Caco-2 (cell line): ENCODE data around the gene KLK4. TPM values are rescaled to one million over a fixed set of nuclear protein-coding genes. Genes with fewer than 3 reads are reported as not detected.

Experiments used
- BruUV-seq: library from RNA; stranded (reverse); fragments of 400-500 nt; replicated peaks from 2 replicates; lab custom pipeline; 2021; lab: Mats Ljungman, UMichigan
- CTCF ChIA-PET: fragments of 300-600 bp; sonication (Branson Sonifier 250); formaldehyde crosslinking; loops from one replicate; lab custom pipeline; 2022; ENCODE audit warnings: antibody characterized with exemption; lab: Charles Lee
- POLR2A ChIA-PET: fragments of 300-600 bp; sonication (Branson Sonifier 250); formaldehyde crosslinking; loops from one replicate; lab custom pipeline; 2022; ENCODE audit warnings: antibody characterized with exemption; lab: Charles Lee
- DNase-seq, 2 experiments: peaks; one replicate each; pipeline versions ENCODE4 v3.0.0 to v3.0.0-alpha.2; 2020 to 2022
- H3K27me3 ChIP-seq: replicated peaks from 2 replicates; pipeline ENCODE4 v1.6.0; 2011; ENCODE audit warnings: low read length; ENCODE audit not compliant: control insufficient read depth, insufficient read depth
- H3K36me3 ChIP-seq: 2 replicates; pipeline ENCODE4 v1.5.1; 2011; ENCODE audit warnings: low read length; ENCODE audit not compliant: control insufficient read depth, insufficient read depth
- H3K4me1 ChIP-seq: fragments of 250-450 bp; sonication (Bioruptor Pico); 2 replicates; pipeline ENCODE4 v1.5.1; 2020; ENCODE audit warnings: mild to moderate bottlenecking
- H3K4me3 ChIP-seq: 2 replicates; pipeline ENCODE4 v1.5.1; 2011; ENCODE audit warnings: low read depth, mild to moderate bottlenecking, control low read depth, low read length
- H3K9me3 ChIP-seq: fragments of 250-450 bp; sonication (Bioruptor Pico); 2 replicates; pipeline ENCODE4 v1.5.1; 2020; ENCODE audit warnings: mild to moderate bottlenecking, moderate library complexity
- H3K27ac Mint-ChIP-seq: one replicate; pipeline ENCODE4 v1.8.0; 2022; ENCODE audit warnings: mixed read lengths; ENCODE audit not compliant: unreplicated experiment
- H3K27me3 Mint-ChIP-seq: one replicate; pipeline ENCODE4 v1.8.0; 2022; ENCODE audit warnings: mixed read lengths; ENCODE audit not compliant: insufficient read depth, unreplicated experiment
- H3K36me3 Mint-ChIP-seq: one replicate; pipeline ENCODE4 v1.8.0; 2022; ENCODE audit warnings: mild to moderate bottlenecking, mixed read lengths; ENCODE audit not compliant: insufficient read depth, unreplicated experiment
- H3K4me1 Mint-ChIP-seq: one replicate; pipeline ENCODE4 v1.8.0; 2022; ENCODE audit warnings: low read depth, mixed read lengths; ENCODE audit not compliant: unreplicated experiment
- H3K4me3 Mint-ChIP-seq: one replicate; pipeline ENCODE4 v1.8.0; 2022; ENCODE audit warnings: mild to moderate bottlenecking, moderate library complexity, mixed read lengths; ENCODE audit not compliant: unreplicated experiment
- H3K9me3 Mint-ChIP-seq: one replicate; pipeline ENCODE4 v1.8.0; 2022; ENCODE audit warnings: mixed read lengths; ENCODE audit not compliant: unreplicated experiment
- CTCF ChIP-seq, 2 experiments: fragments of 200-600 bp in 1 of 2; IDR thresholded peaks; 1 replicate in 1 of 2; 2 replicates in 1 of 2; pipeline versions ENCODE4 v1.5.1 to v1.8.0; 2011 to 2022; ENCODE audit warnings: antibody characterized with exemption in 1 of 2, control low read depth in 1 of 2, inconsistent platforms in 1 of 2, low read depth in 1 of 2, low read length in 1 of 2, mild to moderate bottlenecking in 1 of 2, moderate library complexity in 1 of 2; ENCODE audit not compliant: insufficient read depth in 1 of 2, severe bottlenecking in 1 of 2, unreplicated experiment in 1 of 2
- intact Hi-C: fragments of 100-400 bp; cut with micrococcal nuclease; formaldehyde crosslinking; loops from one replicate; pipeline ENCODE4 v1.10.0; 2022; ENCODE audit not compliant: unreplicated experiment
- total RNA-seq: library from RNA; stranded (reverse); gene quantifications from 2 replicates; pipeline ENCODE4 v1.2.3, GENCODE V29; 2022

Gene KLK4
- total RNA-seq, 1 experiment from 2014 or later, result not detected

DNA sequence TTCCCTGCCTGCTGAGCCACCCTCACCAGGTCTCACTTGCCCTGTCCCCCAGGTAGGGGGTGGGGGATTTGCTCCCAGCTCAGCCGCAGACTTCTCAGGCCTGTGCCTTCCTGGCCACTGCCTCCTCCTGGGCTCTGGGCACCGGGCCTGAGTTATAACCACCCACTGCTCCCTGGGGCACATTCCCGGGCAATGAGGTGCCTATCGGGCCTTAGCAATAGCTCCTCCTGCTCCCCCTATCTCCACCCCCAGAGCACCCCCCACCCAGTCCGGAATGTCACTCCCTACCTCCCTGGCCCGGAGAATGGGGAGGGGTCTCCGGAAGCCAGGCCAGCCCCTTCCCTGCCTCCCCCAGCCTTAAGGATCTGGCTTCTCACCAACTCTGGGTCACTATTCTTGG is 41.7 kb upstream of the KLK4 start, which contains the start of gene KLK5:
TSS of gene KLK5 (minus strand) at position 129 of the 400 bp plus-strand sequence. CDS start 381 bp downstream, outside the sequence.
- BruUV-seq, result no TSS peak
- H3K27me3 ChIP-seq, result no peaks in the 10 kb centered on the region
- Mint-ChIP-seq H3K9me3 (no peaks in the 10 kb centered on the region), H3K27me3 (peaks cover 14% of the 10 kb centered on the region), H3K4me3 (no peak within 1 kb of the TSS), H3K27ac (no peak within 1 kb of the TSS), H3K4me1 (no peaks in the 10 kb centered on the region), H3K36me3 (no peaks in the 10 kb centered on the region)
- H3K4me1 ChIP-seq, result no peaks in the 10 kb centered on the region
- intact Hi-C loops, result no loop called here
- no peak for TF ChIP-seq CTCF (IDR thresholded peaks at IDR 0.05; ENCODE audit: insufficient read depth in 1 of 2, low read depth in 1 of 2, low read length in 1 of 2, severe bottlenecking in 1 of 2, unreplicated experiment in 1 of 2)
- H3K4me3 ChIP-seq, result no peak within 1 kb of the TSS
- ChIA-PET CTCF (no interaction called here), POLR2A (no interaction called here)
- H3K9me3 ChIP-seq, result no peaks in the 10 kb centered on the region
- no peak for DNase-seq
- no peaks in the 10 kb centered on the region for H3K36me3 ChIP-seq

- H3K4me1 ChIP-seq, result no peaks in the 10 kb centered on the region
- intact Hi-C loops, result no loop called here
- no peak for TF ChIP-seq CTCF (IDR thresholded peaks at IDR 0.05; ENCODE audit: insufficient read depth in 1 of 2, low read depth in 1 of 2, low read length in 1 of 2, severe bottlenecking in 1 of 2, unreplicated experiment in 1 of 2)
- Mint-ChIP-seq H3K27ac (no peak overlapping the region), H3K27me3 (peaks cover 19% of the 10 kb centered on the region), H3K9me3 (no peaks in the 10 kb centered on the region), H3K4me1 (no peaks in the 10 kb centered on the region), H3K4me3 (no peak overlapping the region), H3K36me3 (no peaks in the 10 kb centered on the region)
- BruUV-seq, result no TSS peak
- H3K27me3 ChIP-seq, result no peaks in the 10 kb centered on the region
- ChIA-PET POLR2A (no interaction called here), CTCF (no interaction called here)
- no peak overlapping the region for H3K4me3 ChIP-seq
- no peaks in the 10 kb centered on the region for H3K9me3 ChIP-seq
- no peaks in the 10 kb centered on the region for H3K36me3 ChIP-seq
- DNase-seq, result no peak
These were observed 38.7 kb upstream of the KLK4 start for GRCh38 chr19:50949861-50950260.

DNA sequence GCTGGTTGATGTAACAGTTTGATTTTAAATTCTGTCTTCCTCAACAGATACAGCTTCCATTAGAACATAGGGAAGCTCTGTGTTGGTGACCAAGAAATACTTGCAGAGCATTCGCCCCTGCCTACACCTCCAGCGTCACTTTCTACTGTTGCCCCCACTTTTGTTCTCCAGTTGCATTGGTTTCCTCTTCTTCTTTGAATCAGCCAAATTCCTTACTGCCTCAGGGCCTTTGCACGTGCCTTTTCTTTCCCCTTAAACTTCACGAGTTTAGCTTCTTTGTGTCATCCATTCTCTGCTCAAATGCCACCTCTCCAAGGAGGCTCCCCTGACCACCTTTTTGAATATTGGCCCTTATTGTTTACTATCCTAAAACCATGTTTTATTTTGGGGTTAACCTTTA is 35.9 kb upstream of the KLK4 start:
- Mint-ChIP-seq H3K4me3 (no peak overlapping the region), H3K36me3 (no peaks in the 10 kb centered on the region), H3K27me3 (peaks cover 17% of the 10 kb centered on the region), H3K9me3 (peaks cover 11% of the 10 kb centered on the region), H3K27ac (no peak overlapping the region), H3K4me1 (no peaks in the 10 kb centered on the region)
- Histone ChIP-seq H3K9me3 (no peaks in the 10 kb centered on the region), H3K36me3 (no peaks in the 10 kb centered on the region), H3K4me3 (no peak overlapping the region), H3K4me1 (no peaks in the 10 kb centered on the region), H3K27me3 (no peaks in the 10 kb centered on the region)
- CTCF ChIA-PET, result interaction anchor here (0.5 kb wide), 1 partner anchor 74 kb away, joined by 3 read pairs; no protein-coding TSS in a partner anchor
- DNase-seq, result no peak
- no TSS peak for BruUV-seq
- POLR2A ChIA-PET, result no interaction called here
- intact Hi-C loops, result no loop called here
- no peak for TF ChIP-seq CTCF (IDR thresholded peaks at IDR 0.05; ENCODE audit: insufficient read depth in 1 of 2, low read depth in 1 of 2, low read length in 1 of 2, severe bottlenecking in 1 of 2, unreplicated experiment in 1 of 2)
